GM12864 (cell line): Measurements from ENCODE around the gene LMO2.

Experiments used
- DNase-seq: peaks from one replicate; pipeline ENCODE4 v3.0.0-alpha.2; 2011; ENCODE audit warnings: low read depth
- H3K4me3 ChIP-seq: 2 replicates; pipeline ENCODE4 v1.5.1; 2011; ENCODE audit warnings: mild to moderate bottlenecking, low read depth, low read length, control low read depth
- TF ChIP-seq, protein P1 (sequence below): IDR thresholded peaks from 2 replicates; pipeline ENCODE4 v1.5.1; 2011; ENCODE audit warnings: low read depth, mild to moderate bottlenecking, moderate library complexity, low read length, control low read depth, inconsistent platforms; ENCODE audit errors: missing control alignments

LMO2 gene

GRCh38 chr11:33907421-33907820, 15.5 kb upstream of the LMO2 start:
- no peak for DNase-seq
- H3K4me3 ChIP-seq: no peak overlapping the region
- TF ChIP-seq, protein P1, sequence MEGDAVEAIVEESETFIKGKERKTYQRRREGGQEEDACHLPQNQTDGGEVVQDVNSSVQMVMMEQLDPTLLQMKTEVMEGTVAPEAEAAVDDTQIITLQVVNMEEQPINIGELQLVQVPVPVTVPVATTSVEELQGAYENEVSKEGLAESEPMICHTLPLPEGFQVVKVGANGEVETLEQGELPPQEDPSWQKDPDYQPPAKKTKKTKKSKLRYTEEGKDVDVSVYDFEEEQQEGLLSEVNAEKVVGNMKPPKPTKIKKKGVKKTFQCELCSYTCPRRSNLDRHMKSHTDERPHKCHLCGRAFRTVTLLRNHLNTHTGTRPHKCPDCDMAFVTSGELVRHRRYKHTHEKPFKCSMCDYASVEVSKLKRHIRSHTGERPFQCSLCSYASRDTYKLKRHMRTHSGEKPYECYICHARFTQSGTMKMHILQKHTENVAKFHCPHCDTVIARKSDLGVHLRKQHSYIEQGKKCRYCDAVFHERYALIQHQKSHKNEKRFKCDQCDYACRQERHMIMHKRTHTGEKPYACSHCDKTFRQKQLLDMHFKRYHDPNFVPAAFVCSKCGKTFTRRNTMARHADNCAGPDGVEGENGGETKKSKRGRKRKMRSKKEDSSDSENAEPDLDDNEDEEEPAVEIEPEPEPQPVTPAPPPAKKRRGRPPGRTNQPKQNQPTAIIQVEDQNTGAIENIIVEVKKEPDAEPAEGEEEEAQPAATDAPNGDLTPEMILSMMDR: no peak

GRCh38 chr11:33906484-33907186, 14.8 kb upstream of the LMO2 start:
- H3K4me3 ChIP-seq: no peak overlapping the region
- DNase-seq: no peak
- TF ChIP-seq, protein P1: no peak

DNA sequence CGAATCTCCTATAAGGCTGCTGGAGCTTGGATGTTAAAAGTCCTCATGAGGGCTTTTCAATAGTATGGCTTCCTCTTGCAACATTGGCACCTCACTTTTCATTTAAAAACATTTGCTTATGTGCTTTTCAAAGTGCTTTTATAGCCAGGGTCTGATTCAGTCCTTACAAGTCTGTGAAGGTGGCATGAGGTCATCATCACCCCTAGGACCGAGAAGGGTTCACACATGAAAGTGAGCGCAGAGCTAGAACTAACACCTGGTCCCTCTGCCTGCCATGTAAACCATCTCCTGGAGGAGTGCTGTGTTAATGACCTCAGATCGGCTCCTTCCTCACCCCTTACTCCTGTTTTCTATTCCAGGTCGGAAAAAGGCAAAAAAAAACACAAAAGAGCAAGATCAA, 12.2 kb upstream of the LMO2 start:
- no peak for DNase-seq
- H3K4me3 ChIP-seq: no peak overlapping the region
- TF ChIP-seq, protein P1: no peak

- DNase-seq: no peak
- TF ChIP-seq, protein P1: no peak
- H3K4me3 ChIP-seq: no peak overlapping the region
Measured at GRCh38 chr11:33900159-33900840, 8.4 kb upstream of the LMO2 start.

- no peak overlapping the region for H3K4me3 ChIP-seq
- DNase-seq: no peak
- TF ChIP-seq, protein P1: no peak
Measured at GRCh38 chr11:33899400-33900037, 7.6 kb upstream of the LMO2 start.

DNA sequence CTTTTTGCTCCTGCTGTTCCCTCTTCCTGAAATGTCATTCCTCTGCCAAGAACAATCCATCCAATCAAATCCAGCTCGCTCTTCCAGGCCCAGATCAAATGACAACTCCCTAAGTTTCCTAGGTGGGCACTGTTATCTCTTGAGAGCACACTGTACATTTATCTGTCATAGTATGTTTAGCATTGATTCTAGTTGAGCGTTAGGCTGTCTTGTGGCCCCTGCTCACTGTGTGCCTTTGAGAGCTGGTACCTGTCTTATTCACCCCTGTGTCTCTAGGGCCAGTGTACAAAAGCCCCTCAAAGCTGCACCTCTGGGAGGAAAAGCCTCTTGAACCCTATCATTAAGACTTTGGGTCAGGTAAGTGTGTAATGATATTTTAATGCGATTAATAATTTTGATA, 7.1 kb upstream of the LMO2 start:
- TF ChIP-seq, protein P1: no peak
- no peak overlapping the region for H3K4me3 ChIP-seq
- no peak for DNase-seq
